H1 (cell line): ENCODE results near the gene LCE1E. TPM values are rescaled to one million over a fixed set of nuclear protein-coding genes. Genes with fewer than 3 reads are reported as not detected.

Experiments used
- CTCF ChIA-PET: fragments of 300-600 bp; sonication (Branson Sonifier 250); formaldehyde crosslinking; loops from one replicate; lab custom pipeline; 2021; ENCODE audit not compliant: partially characterized antibody; lab: Charles Lee
- POLR2A ChIA-PET: fragments of 300-600 bp; sonication (Branson Sonifier 250); formaldehyde crosslinking; loops from one replicate; lab custom pipeline; 2021; ENCODE audit warnings: inconsistent platforms; ENCODE audit not compliant: partially characterized antibody; lab: Charles Lee
- DNase-seq, 2 experiments: peaks; one replicate each; pipeline versions ENCODE4 v3.0.0 to v3.0.0-alpha.2; 2010 to 2022; ENCODE audit warnings: low spot score in 2 of 2, low read depth in 1 of 2, mixed read lengths in 1 of 2
- FAIRE-seq: peaks from 2 replicates; lab custom pipeline; 2011; peaks lifted over from hg19 to GRCh38; lab: Jason Lieb, UNC
- H2AFZ ChIP-seq: 2 replicates; pipeline ENCODE4 v1.8.1; 2012; ENCODE audit warnings: low read length, inconsistent platforms
- H2AK5ac ChIP-seq: 2 replicates; pipeline ENCODE4 v1.6.1; 2013; ENCODE audit warnings: low read depth, low read length
- H2BK120ac ChIP-seq: replicated peaks from 2 replicates; pipeline ENCODE3; 2013; ENCODE audit warnings: low read depth, low read length, inconsistent platforms
- H2BK12ac ChIP-seq: 2 replicates; pipeline ENCODE4 v1.6.1; 2013; ENCODE audit warnings: low read depth, low read length
- H2BK15ac ChIP-seq: 2 replicates; pipeline ENCODE4 v1.6.1; 2013; ENCODE audit warnings: low read length
- H2BK20ac ChIP-seq: 2 replicates; pipeline ENCODE4 v1.6.1; 2013; ENCODE audit warnings: low read length
- H2BK5ac ChIP-seq: 2 replicates; pipeline ENCODE4 v1.6.1; 2013; ENCODE audit warnings: low read depth, low read length
- H3K14ac ChIP-seq: 2 replicates; pipeline ENCODE4 v1.6.1; 2013; ENCODE audit warnings: inconsistent platforms; ENCODE audit not compliant: insufficient read length
- H3K18ac ChIP-seq: 2 replicates; pipeline ENCODE4 v1.6.1; 2013; ENCODE audit warnings: low read length; ENCODE audit errors: extremely low read depth
- H3K23ac ChIP-seq: 2 replicates; pipeline ENCODE4 v1.6.1; 2013; ENCODE audit warnings: inconsistent platforms; ENCODE audit not compliant: insufficient read length
- H3K23me2 ChIP-seq: 2 replicates; pipeline ENCODE4 v1.6.1; 2013; ENCODE audit warnings: low read depth, low read length
- H3K27ac ChIP-seq: 2 replicates; pipeline ENCODE4 v1.6.1; 2011; ENCODE audit warnings: low read depth, low read length, inconsistent platforms
- H3K27me3 ChIP-seq, 4 experiments: replicated peaks in 1 of 4; 1 replicate in 1 of 4; 2 replicates in 3 of 4; pipeline versions ENCODE4 v1.6.1 to v1.8.1; 2011 to 2013; ENCODE audit warnings: low read length in 3 of 4, mild to moderate bottlenecking in 3 of 4, inconsistent platforms in 2 of 4, mixed read lengths in 2 of 4, moderate library complexity in 1 of 4; ENCODE audit not compliant: control insufficient read depth in 3 of 4, insufficient read depth in 3 of 4; ENCODE audit errors: extremely low read depth in 1 of 4
- H3K36me3 ChIP-seq, 4 experiments: 2 replicates each; pipeline versions ENCODE4 v1.6.1 to v1.8.1; 2011 to 2013; ENCODE audit warnings: mild to moderate bottlenecking in 4 of 4, low read length in 3 of 4, moderate library complexity in 2 of 4, control low read depth in 1 of 4, inconsistent platforms in 1 of 4; ENCODE audit not compliant: insufficient read depth in 4 of 4, control insufficient read depth in 2 of 4
- H3K4ac ChIP-seq: replicated peaks from 2 replicates; pipeline ENCODE3; 2013; ENCODE audit warnings: low read length, low read depth, mixed read lengths, inconsistent platforms; ENCODE audit not compliant: insufficient read length
- H3K4me1 ChIP-seq, 4 experiments: replicated peaks in 1 of 4; 1 replicate in 1 of 4; 2 replicates in 3 of 4; pipeline versions ENCODE4 v1.6.1 to v1.8.1; 2011 to 2013; ENCODE audit warnings: low read length in 3 of 4, inconsistent platforms in 2 of 4, mixed read lengths in 1 of 4; ENCODE audit not compliant: insufficient read depth in 4 of 4, control insufficient read depth in 3 of 4
- H3K4me2 ChIP-seq, 2 experiments: 2 replicates each; pipeline versions ENCODE4 v1.6.1 to v1.8.1; 2011 to 2013; ENCODE audit warnings: low read depth in 2 of 2, low read length in 2 of 2, control low read depth in 1 of 2, inconsistent platforms in 1 of 2, mild to moderate bottlenecking in 1 of 2; ENCODE audit not compliant: insufficient read depth in 1 of 2
- H3K4me3 ChIP-seq, 4 experiments: fragments of 200-600, 300-600 bp in 1 of 4; sonication (generic), shearing (Covaris generic), sonication (Bioruptor Twin) in 1 of 4; 2 replicates each; pipeline versions ENCODE4 v1.5.1 to v1.8.1; 2011 to 2016; ENCODE audit warnings: low read length in 4 of 4, low read depth in 3 of 4, control low read depth in 2 of 4, inconsistent platforms in 2 of 4, mild to moderate bottlenecking in 2 of 4, mixed read lengths in 1 of 4, moderate library complexity in 1 of 4; ENCODE audit not compliant: insufficient read depth in 2 of 4; ENCODE audit errors: extremely low read depth in 1 of 4
- H3K56ac ChIP-seq: replicated peaks from 2 replicates; pipeline ENCODE3; 2013; ENCODE audit warnings: low read depth, mild to moderate bottlenecking, mixed read lengths, low read length, inconsistent platforms; ENCODE audit not compliant: insufficient read length
- H3K79me1 ChIP-seq: 2 replicates; pipeline ENCODE4 v1.6.1; 2013; ENCODE audit warnings: low read depth, low read length, control low read depth
- H3K79me2 ChIP-seq, 2 experiments: 2 replicates each; pipeline versions ENCODE4 v1.6.1 to v1.8.1; 2012 to 2013; ENCODE audit warnings: low read length in 2 of 2, mild to moderate bottlenecking in 2 of 2, inconsistent platforms in 1 of 2; ENCODE audit not compliant: insufficient read depth in 2 of 2, control insufficient read depth in 1 of 2
- H3K9ac ChIP-seq, 4 experiments: replicated peaks in 1 of 4; 1 replicate in 1 of 4; 2 replicates in 3 of 4; pipeline versions ENCODE4 v1.6.1 to v1.8.1; 2011 to 2013; ENCODE audit warnings: low read depth in 3 of 4, low read length in 3 of 4, control low read depth in 2 of 4, mild to moderate bottlenecking in 2 of 4, moderate library complexity in 2 of 4, inconsistent platforms in 1 of 4; ENCODE audit errors: extremely low read depth in 1 of 4
- H3K9me3 ChIP-seq, 2 experiments: 2 replicates each; pipeline versions ENCODE4 v1.6.1 to v1.8.1; 2012 to 2013; ENCODE audit warnings: mild to moderate bottlenecking in 2 of 2, moderate library complexity in 2 of 2, control low read depth in 1 of 2, inconsistent platforms in 1 of 2, low read depth in 1 of 2, low read length in 1 of 2, mixed read lengths in 1 of 2; ENCODE audit not compliant: insufficient read depth in 2 of 2
- H4K20me1 ChIP-seq, 2 experiments: replicated peaks in 1 of 2; 2 replicates each; pipeline versions ENCODE3 to v1.8.1; 2011 to 2013; ENCODE audit warnings: inconsistent platforms in 2 of 2, low read length in 2 of 2, mild to moderate bottlenecking in 1 of 2; ENCODE audit not compliant: insufficient read depth in 2 of 2, control insufficient read depth in 1 of 2
- H4K5ac ChIP-seq: 2 replicates; pipeline ENCODE4 v1.6.1; 2013; ENCODE audit warnings: low read length, low read depth, mixed read lengths, inconsistent platforms; ENCODE audit not compliant: insufficient read length
- H4K8ac ChIP-seq: 2 replicates; pipeline ENCODE4 v1.8.0; 2013; ENCODE audit warnings: mild to moderate bottlenecking, moderate library complexity, low read length, inconsistent platforms; ENCODE audit not compliant: insufficient read depth; ENCODE audit errors: extremely low read depth
- H4K91ac ChIP-seq: replicated peaks from 2 replicates; pipeline ENCODE3; 2013; ENCODE audit warnings: low read length, mixed read lengths, inconsistent platforms; ENCODE audit not compliant: insufficient read length
- CBX8 ChIP-seq: fragments of 300-800, 300-1000 bp; sonication (generic); IDR thresholded peaks from 2 replicates; pipeline ENCODE4 v1.7.1; 2016; ENCODE audit warnings: low read depth, low read length, borderline replicate concordance
- FOSL1 ChIP-seq: IDR thresholded peaks from 2 replicates; pipeline ENCODE4 v1.6.1; 2011; ENCODE audit warnings: mild to moderate bottlenecking, low read depth, low read length, moderate library complexity; ENCODE audit not compliant: insufficient read depth
- GABPA ChIP-seq: IDR thresholded peaks from 2 replicates; pipeline ENCODE4 v1.6.1; 2011; ENCODE audit warnings: mild to moderate bottlenecking, low read length, moderate library complexity, borderline replicate concordance; ENCODE audit not compliant: insufficient read depth
- TCF12 ChIP-seq: IDR thresholded peaks from 2 replicates; pipeline ENCODE4 v1.6.1; 2011; ENCODE audit warnings: low read depth, mild to moderate bottlenecking, low read length
- WGBS, 2 experiments: shearing (Covaris generic) in 1 of 2; methylation state at CpG; one replicate each; pipeline versions ENCODE4 v1.1.6 to v1.1.7; 2013 to 2015; ENCODE audit warnings: low lambda C conversion rate in 2 of 2, mixed read lengths in 2 of 2, inconsistent platforms in 1 of 2, low coverage in 1 of 2, missing lambda C conversion rate in 1 of 2; ENCODE audit not compliant: insufficient replicate concordance in 2 of 2, insufficient coverage in 1 of 2, insufficient read length in 1 of 2; ENCODE audit errors: extremely low coverage in 1 of 2, missing lambda C conversion rate in 1 of 2; 5-methylcytosine and 5-hydroxymethylcytosine counted together
- polyA plus RNA-seq, 7 experiments: library from polyadenylated mRNA; depleted of rRNA in 3 of 7; stranded (reverse) in 5 of 7; unstranded in 2 of 7; fragments of >200 nt in 5 of 7; fragments of 200-250 nt in 2 of 7; gene quantifications; 1 replicate in 5 of 7; 2 replicates in 1 of 7; 4 replicates in 1 of 7; pipeline versions ENCODE4 v1.2.1 to v1.2.3, GENCODE V29; 2011 to 2013; ENCODE audit warnings: missing spikeins in 2 of 7, mixed read lengths in 2 of 7
- total RNA-seq: library from RNA; stranded (reverse); fragmentation: NEBNext Ultra II Directional; extraction: Animal tissue kit (Norgen Biotek cat#: 25700); gene quantifications from 2 replicates; pipeline ENCODE4 v1.2.1, GENCODE V29; 2021

LCE1E gene
- total and polyA plus RNA-seq, 2 of the 8 experiments (the other 6 are each of a cell fraction or from before 2014, with no cell fraction given) = not detected

- FAIRE-seq = no peak
- Histone ChIP-seq H3K27me3 (no peaks in the 10 kb centered on the region), H3K56ac (no peak overlapping the region), H3K4ac (no peak overlapping the region), H3K9me3 (peaks cover 80 to 88% of the 10 kb centered on the region in 2 experiments), H2BK5ac (no peak overlapping the region), H2BK20ac (no peak overlapping the region), H4K20me1 (no peaks in the 10 kb centered on the region), H3K36me3 (no peaks in the 10 kb centered on the region; a peak in 2 of 8 replicates), H3K27ac (no peak overlapping the region), H2AK5ac (no peak overlapping the region), H3K23ac (no peak overlapping the region), H3K23me2 (no peaks in the 10 kb centered on the region), H2BK120ac (no peak overlapping the region), H2AFZ (no peak overlapping the region), H3K79me2 (no peaks in the 10 kb centered on the region), H3K4me1 (no peaks in the 10 kb centered on the region), H2BK15ac (no peak overlapping the region), H3K4me2 (no peak overlapping the region), H3K18ac (no peak overlapping the region), H3K9ac (no peak overlapping the region), H3K79me1 (no peaks in the 10 kb centered on the region), H3K14ac (no peak overlapping the region), H4K5ac (no peak overlapping the region), H4K8ac (no peak overlapping the region), H4K91ac (no peak overlapping the region), H3K4me3 (no peak overlapping the region), H2BK12ac (no peak overlapping the region)
- WGBS, 2 experiments = 81% methylated on average over 6 of the region's 6 CpGs; no CpG with 5 or more reads in 1 of the 2 experiments
- DNase-seq = no peak
- POLR2A ChIA-PET = no interaction called here
- CTCF ChIA-PET = no interaction called here
- TF ChIP-seq TCF12 (no peak), GABPA (no peak), CBX8 (no peak), FOSL1 (no peak)
Measured at GRCh38 chr1:152745765-152746444, 40.2 kb upstream of the LCE1E start.
